Fibroblast of lung (primary cell): ENCODE data around the gene DIS3L2. TPM values are rescaled to one million over a fixed set of nuclear protein-coding genes. Genes with fewer than 3 reads are reported as not detected.

Source experiments
- DNase-seq, 2 donors: peaks; one replicate each; pipeline versions ENCODE4 v3.0.0 to v3.0.0-alpha.2; 2010; ENCODE audit warnings: low read depth in 2 of 2
- H2AFZ ChIP-seq: 2 replicates; pipeline ENCODE4 v1.5.1; 2012; ENCODE audit warnings: low read length, control low read depth, inconsistent platforms
- H3K27ac ChIP-seq: 2 replicates; pipeline ENCODE4 v1.5.1; 2011; ENCODE audit warnings: low read length, control low read depth; ENCODE audit not compliant: insufficient read depth
- H3K27me3 ChIP-seq: 2 replicates; pipeline ENCODE4 v1.5.1; 2011; ENCODE audit warnings: mild to moderate bottlenecking, low read length; ENCODE audit not compliant: control insufficient read depth, insufficient read depth
- H3K36me3 ChIP-seq: 2 replicates; pipeline ENCODE4 v1.5.1; 2011; ENCODE audit warnings: low read length; ENCODE audit not compliant: control insufficient read depth, insufficient read depth
- H3K4me1 ChIP-seq: 2 replicates; pipeline ENCODE4 v1.5.1; 2011; ENCODE audit warnings: low read length; ENCODE audit not compliant: control insufficient read depth, insufficient read depth; ENCODE audit errors: extremely low read depth
- H3K4me2 ChIP-seq: 2 replicates; pipeline ENCODE4 v1.5.1; 2011; ENCODE audit warnings: low read length, control low read depth; ENCODE audit not compliant: insufficient read depth; ENCODE audit errors: extremely low read depth
- H3K4me3 ChIP-seq, 4 experiments: fragments of 200-600 bp in 1 of 4; sonication (generic) in 1 of 4; replicated peaks in 1 of 4; 2 replicates each; pipeline ENCODE4 v1.5.1; 2011 to 2016; ENCODE audit warnings: low read length in 4 of 4, low read depth in 3 of 4, mild to moderate bottlenecking in 3 of 4, control low read depth in 2 of 4, inconsistent platforms in 1 of 4, mixed read lengths in 1 of 4; ENCODE audit not compliant: insufficient read depth in 1 of 4; ENCODE audit errors: control extremely low read depth in 1 of 4
- H3K79me2 ChIP-seq: 2 replicates; pipeline ENCODE4 v1.5.1; 2012; ENCODE audit warnings: mild to moderate bottlenecking, low read length, inconsistent platforms; ENCODE audit not compliant: control insufficient read depth, insufficient read depth
- H3K9ac ChIP-seq: 2 replicates; pipeline ENCODE4 v1.5.1; 2011; ENCODE audit warnings: mild to moderate bottlenecking, low read length, control low read depth; ENCODE audit not compliant: insufficient read depth
- H3K9me3 ChIP-seq: 2 replicates; pipeline ENCODE4 v1.5.1; 2012; ENCODE audit warnings: low read depth, low read length; ENCODE audit not compliant: control insufficient read depth, insufficient read depth
- H4K20me1 ChIP-seq: 2 replicates; pipeline ENCODE4 v1.5.1; 2011; ENCODE audit warnings: low read length; ENCODE audit not compliant: control insufficient read depth, insufficient read depth; ENCODE audit errors: extremely low read depth
- EZH2 ChIP-seq: IDR thresholded peaks from 2 replicates; pipeline ENCODE4 v1.5.1; 2012; ENCODE audit warnings: low read length, control low read depth, mild to moderate bottlenecking; ENCODE audit errors: missing control alignments
- polyA plus RNA-seq, 2 donors: library from polyadenylated mRNA; depleted of rRNA in 1 of 2; stranded (reverse) in 1 of 2; unstranded in 1 of 2; fragments of >200 nt; gene quantifications; 2 replicates each; pipeline ENCODE4 v1.2.1, GENCODE V29; 2011 to 2012; ENCODE audit warnings: missing spikeins in 1 of 2
- total RNA-seq: library from RNA; depleted of rRNA; stranded (reverse); fragments of >200 nt; gene quantifications from 2 replicates; pipeline ENCODE4 v1.2.1, GENCODE V29; 2014
- TF ChIP-seq, protein P1 (sequence below), 2 donors: IDR thresholded peaks in 1 of 2; conservative IDR thresholded peaks in 1 of 2; 1 replicate in 1 of 2; 2 replicates in 1 of 2; pipeline ENCODE4 v1.5.1; 2011 to 2012; ENCODE audit warnings: low read length in 2 of 2, control low read depth in 1 of 2, inconsistent platforms in 1 of 2, low read depth in 1 of 2, mild to moderate bottlenecking in 1 of 2

The DIS3L2 gene
- total and polyA plus RNA-seq, 2 donors (not counting 1 experiment from before 2014, with no cell fraction given): 5.2 to 15.2 TPM

DNA sequence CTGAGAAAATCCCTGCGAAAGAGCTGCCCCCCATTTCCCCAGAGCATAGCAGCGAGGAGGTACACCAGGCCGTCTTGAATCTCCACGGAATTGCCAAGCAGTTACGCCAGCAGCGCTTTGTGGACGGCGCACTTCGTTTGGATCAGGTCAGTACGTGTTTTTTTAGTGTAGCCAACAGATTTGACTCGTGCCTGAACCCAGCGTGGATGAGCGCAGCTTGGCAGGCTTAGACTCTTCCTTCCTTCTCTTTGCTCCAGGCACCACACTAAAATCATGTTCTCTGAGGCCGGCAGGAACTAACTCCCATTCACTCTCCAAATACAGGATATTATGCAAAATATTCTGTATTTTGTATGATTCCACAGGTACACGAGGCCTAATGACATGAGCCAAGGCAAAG is 301.8 kb downstream of the DIS3L2 start:
- DNase-seq: no peak
- H3K27me3 ChIP-seq: no peaks in the 10 kb centered on the region
- no peak overlapping the region for H3K4me3 ChIP-seq
- H4K20me1 ChIP-seq: peaks cover 3% of the 10 kb centered on the region
- no peaks in the 10 kb centered on the region for H3K36me3 ChIP-seq
- H3K4me2 ChIP-seq: no peak overlapping the region
- no peak for TF ChIP-seq EZH2
- TF ChIP-seq, protein P1, sequence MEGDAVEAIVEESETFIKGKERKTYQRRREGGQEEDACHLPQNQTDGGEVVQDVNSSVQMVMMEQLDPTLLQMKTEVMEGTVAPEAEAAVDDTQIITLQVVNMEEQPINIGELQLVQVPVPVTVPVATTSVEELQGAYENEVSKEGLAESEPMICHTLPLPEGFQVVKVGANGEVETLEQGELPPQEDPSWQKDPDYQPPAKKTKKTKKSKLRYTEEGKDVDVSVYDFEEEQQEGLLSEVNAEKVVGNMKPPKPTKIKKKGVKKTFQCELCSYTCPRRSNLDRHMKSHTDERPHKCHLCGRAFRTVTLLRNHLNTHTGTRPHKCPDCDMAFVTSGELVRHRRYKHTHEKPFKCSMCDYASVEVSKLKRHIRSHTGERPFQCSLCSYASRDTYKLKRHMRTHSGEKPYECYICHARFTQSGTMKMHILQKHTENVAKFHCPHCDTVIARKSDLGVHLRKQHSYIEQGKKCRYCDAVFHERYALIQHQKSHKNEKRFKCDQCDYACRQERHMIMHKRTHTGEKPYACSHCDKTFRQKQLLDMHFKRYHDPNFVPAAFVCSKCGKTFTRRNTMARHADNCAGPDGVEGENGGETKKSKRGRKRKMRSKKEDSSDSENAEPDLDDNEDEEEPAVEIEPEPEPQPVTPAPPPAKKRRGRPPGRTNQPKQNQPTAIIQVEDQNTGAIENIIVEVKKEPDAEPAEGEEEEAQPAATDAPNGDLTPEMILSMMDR (conservative IDR thresholded peaks at IDR 0.05 in 1 of 2, IDR thresholded peaks at IDR 0.05 in 1 of 2; ENCODE audit: low read depth in 1 of 2, low read length in 2 of 2): no peak
- H3K4me1 ChIP-seq: peaks cover 8% of the 10 kb centered on the region
- no peak overlapping the region for H2AFZ ChIP-seq
- no peak overlapping the region for H3K27ac ChIP-seq
- H3K79me2 ChIP-seq: no peaks in the 10 kb centered on the region
- H3K9me3 ChIP-seq: no peaks in the 10 kb centered on the region
- H3K9ac ChIP-seq: no peak overlapping the region

DNA sequence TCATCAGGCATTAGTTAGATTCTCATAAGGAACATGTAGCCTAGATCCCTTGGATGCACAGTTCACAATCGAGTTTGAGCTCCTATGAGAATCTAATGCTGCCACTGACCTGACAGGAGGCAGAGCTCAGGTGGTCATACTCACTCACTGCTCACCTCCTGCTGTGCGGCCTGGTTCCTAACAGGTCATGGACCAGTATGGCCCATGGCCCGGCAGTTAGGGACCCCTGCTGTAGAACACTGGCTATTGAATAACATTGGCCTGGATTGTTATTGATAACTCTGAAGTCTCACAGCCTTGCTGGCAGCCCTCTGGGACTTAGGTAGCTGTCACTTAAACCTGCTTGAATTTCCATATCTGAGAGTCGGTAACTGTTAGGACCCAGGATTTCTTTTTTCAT is 302.6 kb downstream of the DIS3L2 start:
- H4K20me1 ChIP-seq: peaks cover 3% of the 10 kb centered on the region
- H3K9me3 ChIP-seq: no peaks in the 10 kb centered on the region
- H3K79me2 ChIP-seq: no peaks in the 10 kb centered on the region
- H3K27me3 ChIP-seq: no peaks in the 10 kb centered on the region
- no peak overlapping the region for H3K27ac ChIP-seq
- no peak for DNase-seq
- no peak overlapping the region for H2AFZ ChIP-seq
- no peak overlapping the region for H3K4me2 ChIP-seq
- H3K4me3 ChIP-seq: no peak overlapping the region
- no peak overlapping the region for H3K9ac ChIP-seq
- H3K36me3 ChIP-seq: no peaks in the 10 kb centered on the region
- H3K4me1 ChIP-seq: peaks cover 8% of the 10 kb centered on the region
- no peak for TF ChIP-seq EZH2
- TF ChIP-seq, protein P1 (conservative IDR thresholded peaks at IDR 0.05 in 1 of 2, IDR thresholded peaks at IDR 0.05 in 1 of 2; ENCODE audit: low read depth in 1 of 2, low read length in 2 of 2): no peak

DNA sequence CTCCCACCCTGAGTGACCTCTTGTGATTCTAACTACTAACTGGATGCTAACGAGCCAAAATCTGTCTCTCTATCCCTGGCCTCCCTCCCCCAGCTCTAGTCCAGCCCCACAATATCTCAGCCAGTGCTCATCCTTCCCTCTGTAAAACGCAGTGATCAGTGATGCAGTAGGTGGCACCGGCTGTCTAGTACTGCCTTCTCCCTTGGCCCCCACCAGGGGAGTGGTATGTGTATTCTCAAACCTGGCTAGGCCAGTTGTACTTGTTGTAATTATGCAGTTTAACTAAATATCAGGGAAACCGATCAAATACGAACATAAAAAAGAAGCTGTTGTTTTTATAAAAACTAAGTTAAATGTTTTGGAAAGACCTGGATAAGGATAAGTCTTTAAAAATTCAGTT is 303.8 kb downstream of the DIS3L2 start:
- DNase-seq: no peak
- H3K27me3 ChIP-seq: no peaks in the 10 kb centered on the region
- H3K9me3 ChIP-seq: no peaks in the 10 kb centered on the region
- H3K4me2 ChIP-seq: no peak overlapping the region
- no peak overlapping the region for H3K4me3 ChIP-seq
- no peaks in the 10 kb centered on the region for H4K20me1 ChIP-seq
- no peak overlapping the region for H3K9ac ChIP-seq
- H2AFZ ChIP-seq: no peak overlapping the region
- no peak for TF ChIP-seq EZH2
- TF ChIP-seq, protein P1 (conservative IDR thresholded peaks at IDR 0.05 in 1 of 2, IDR thresholded peaks at IDR 0.05 in 1 of 2; ENCODE audit: low read depth in 1 of 2, low read length in 2 of 2): no peak
- H3K27ac ChIP-seq: no peak overlapping the region
- H3K79me2 ChIP-seq: no peaks in the 10 kb centered on the region
- no peaks in the 10 kb centered on the region for H3K36me3 ChIP-seq
- no peaks in the 10 kb centered on the region for H3K4me1 ChIP-seq
